Measurements from ENCODE around the gene SLC17A3. TPM values are rescaled to one million over a fixed set of nuclear protein-coding genes. Genes with fewer than 3 reads are reported as not detected.

SLC17A3 gene
- total and polyA plus RNA-seq, 2 donors (not counting 3 experiments of a cell fraction or from before 2014, with no cell fraction given) = not detected

- Histone ChIP-seq H3K9me1 (replicated peaks; ENCODE audit: control insufficient read depth, extremely low read depth, insufficient read depth, low read length) (no peaks in the 10 kb centered on the region), H3K4me1 (ENCODE audit: control insufficient read depth, extremely low read depth, insufficient read depth, low read length) (no peaks in the 10 kb centered on the region), H2AFZ (ENCODE audit: low read depth, low read length) (no peak overlapping the region), H3K79me2 (ENCODE audit: control insufficient read depth, insufficient read depth, low read length) (no peaks in the 10 kb centered on the region), H3K27me3 (ENCODE audit: control insufficient read depth in 2 of 2, insufficient read depth in 2 of 2, low read length in 2 of 2) (peaks cover 2 to 9% of the 10 kb centered on the region in 2 experiments), H3K4me2 (ENCODE audit: insufficient read depth, low read length) (no peak overlapping the region), H3K9ac (replicated peaks; ENCODE audit: extremely low read depth, insufficient read depth, low read length) (no peak overlapping the region), H3K9me3 (replicated peaks; ENCODE audit: control insufficient read depth, insufficient read depth, low read length) (no peaks in the 10 kb centered on the region), H3K36me3 (ENCODE audit: control insufficient read depth in 2 of 2, extremely low read depth in 1 of 2, insufficient read depth in 2 of 2, low read length in 2 of 2) (no peaks in the 10 kb centered on the region), H3K27ac (ENCODE audit: insufficient read depth, low read depth, low read length) (no peak overlapping the region), H3K4me3 (replicated peaks in 1 of 3; ENCODE audit: insufficient read depth in 1 of 3, low read depth in 1 of 3, low read length in 3 of 3) (no peak overlapping the region), H4K20me1 (replicated peaks; ENCODE audit: control insufficient read depth, extremely low read depth, insufficient read depth, low read length) (no peaks in the 10 kb centered on the region)
- TF ChIP-seq POLR2AphosphoS5 (IDR thresholded peaks at IDR 0.05; ENCODE audit: insufficient read depth, low read depth, low read length) = no peak
- TF ChIP-seq MYC (IDR thresholded peaks at IDR 0.05; ENCODE audit: low read depth, low read length) = no peak
- no peak for TF ChIP-seq POLR2A (IDR thresholded peaks at IDR 0.05; ENCODE audit: low read depth, low read length)
- TF ChIP-seq GATA2 (IDR thresholded peaks at IDR 0.05; ENCODE audit: insufficient read depth, insufficient read length, low read depth, low read length) = no peak
- TF ChIP-seq JUN (IDR thresholded peaks at IDR 0.05; ENCODE audit: borderline replicate concordance, insufficient read depth, insufficient read length, low read depth) = no peak
- TF ChIP-seq CTCF (IDR thresholded peaks at IDR 0.05; ENCODE audit: extremely low read depth in 1 of 2, insufficient read depth in 1 of 2, low read depth in 1 of 2, low read length in 2 of 2) = no peak
- TF ChIP-seq MAX (IDR thresholded peaks at IDR 0.05; ENCODE audit: insufficient read depth, insufficient read length) = no peak
- TF ChIP-seq FOS (IDR thresholded peaks at IDR 0.05; ENCODE audit: borderline replicate concordance, insufficient read depth, low read length) = no peak
- TF ChIP-seq EZH2 (IDR thresholded peaks at IDR 0.05; ENCODE audit: borderline replicate concordance, low read depth, low read length, severe bottlenecking) = no peak
- BruUV-seq (replicated peaks) = no TSS peak
- DNase-seq (ENCODE audit: low read depth, low spot score) (no peak), FAIRE-seq (no peak)
- dilution Hi-C loops (cut with MboI; ENCODE audit: extremely low pct_ligation_motif_present, low sequenced_read_pairs) (no loop called here), intact Hi-C loops (cut with micrococcal nuclease) (no loop called here)
- CTCF ChIA-PET = interaction anchor here (1.3 kb wide), 1 partner anchor 17 kb away, joined by 3 read pairs; no protein-coding TSS in a partner anchor
- POLR2A ChIA-PET = no interaction called here
These were observed 29.5 kb upstream of the SLC17A3 start for GRCh38 chr6:25903467-25904099.
